Panc1 (cell line): ENCODE measurements around the gene SORCS1. TPM values are rescaled to one million over a fixed set of nuclear protein-coding genes. Genes with fewer than 3 reads are reported as not detected.

Experiments
- ATAC-seq: fragments of 200-7000 bp; cut with Tn5 transposase; 2 replicates; pipeline ENCODE4 v1.9.1; 2020; ENCODE audit warnings: mild to moderate bottlenecking, moderate library complexity
- BruUV-seq: library from RNA; stranded (reverse); fragments of 400-500 nt; replicated peaks from 2 replicates; lab custom pipeline; 2021; lab: Mats Ljungman, UMichigan
- CTCF ChIA-PET: fragments of 300-600 bp; sonication (Branson Sonifier 250); formaldehyde crosslinking; loops from one replicate; lab custom pipeline; 2022; ENCODE audit warnings: antibody characterized with exemption; lab: Charles Lee
- POLR2A ChIA-PET: fragments of 300-600 bp; sonication (Branson Sonifier 250); formaldehyde crosslinking; loops from one replicate; lab custom pipeline; 2022; ENCODE audit warnings: antibody characterized with exemption; lab: Charles Lee
- DNase-seq: peaks from one replicate; pipeline ENCODE4 v3.0.0-alpha.2; 2010; ENCODE audit warnings: low read depth, low spot score
- H3K27ac ChIP-seq: 2 replicates; pipeline ENCODE4 v1.5.1; 2011; ENCODE audit warnings: mild to moderate bottlenecking, low read length, inconsistent platforms
- H3K27me3 ChIP-seq: fragments of 200-500 bp; sonication (Bioruptor generic); 2 replicates; pipeline ENCODE4 v1.6.0; 2014; ENCODE audit warnings: low read length, inconsistent platforms; ENCODE audit not compliant: control insufficient read depth, insufficient read depth
- H3K36me3 ChIP-seq: fragments of 200-500 bp; sonication (Bioruptor generic); 2 replicates; pipeline ENCODE4 v1.5.1; 2014; ENCODE audit warnings: inconsistent platforms, mild to moderate bottlenecking, low read length, moderate library complexity; ENCODE audit not compliant: control insufficient read depth, insufficient read depth
- H3K4me1 ChIP-seq: 2 replicates; pipeline ENCODE4 v1.5.1; 2011; ENCODE audit warnings: inconsistent platforms, mild to moderate bottlenecking, low read length, moderate library complexity; ENCODE audit not compliant: control insufficient read depth, insufficient read depth
- H3K4me3 ChIP-seq, 2 experiments: 2 replicates each; pipeline ENCODE4 v1.5.1; 2011 to 2012; ENCODE audit warnings: low read depth in 2 of 2, low read length in 2 of 2, mild to moderate bottlenecking in 2 of 2, inconsistent platforms in 1 of 2, moderate library complexity in 1 of 2
- H3K9me3 ChIP-seq: fragments of 200-500 bp; sonication (Bioruptor generic); 2 replicates; pipeline ENCODE4 v1.5.1; 2014; ENCODE audit warnings: low read depth, mild to moderate bottlenecking, inconsistent platforms, low read length, moderate library complexity; ENCODE audit not compliant: control insufficient read depth, insufficient read depth
- POLR2AphosphoS5 ChIP-seq: IDR thresholded peaks from 2 replicates; pipeline ENCODE4 v1.6.1; 2012; ENCODE audit warnings: mild to moderate bottlenecking, low read depth, low read length, moderate library complexity
- SIN3A ChIP-seq: IDR thresholded peaks from 2 replicates; pipeline ENCODE4 v1.6.1; 2012; ENCODE audit warnings: low read depth, mild to moderate bottlenecking, low read length, moderate library complexity, borderline replicate concordance; ENCODE audit not compliant: insufficient read depth
- TCF7L2 ChIP-seq: IDR thresholded peaks from 2 replicates; pipeline ENCODE4 v1.6.1; 2011; ENCODE audit warnings: mild to moderate bottlenecking, low read depth, low read length, inconsistent platforms
- in situ Hi-C: cut with HindIII; loops from 2 replicates; pipeline ENCODE4 v1.10.0; 2016; ENCODE audit warnings: low sequenced_read_pairs, low pct_unique_long_range_greater_than_20kb
- intact Hi-C: fragments of 100-400 bp; cut with micrococcal nuclease; formaldehyde crosslinking; loops from one replicate; pipeline ENCODE4 v1.10.0; 2022; ENCODE audit not compliant: unreplicated experiment
- total RNA-seq: library from RNA; stranded (reverse); gene quantifications from one replicate; pipeline ENCODE4 v1.2.1, GENCODE V29; 2021; ENCODE audit not compliant: unreplicated experiment
- TF ChIP-seq, protein P1 (sequence below), 2 experiments: IDR thresholded peaks; 2 replicates each; pipeline ENCODE4 v1.6.1; 2011 to 2012; ENCODE audit warnings: low read depth in 2 of 2, control low read depth in 1 of 2, low read length in 1 of 2, mild to moderate bottlenecking in 1 of 2, moderate library complexity in 1 of 2; ENCODE audit not compliant: insufficient read depth in 1 of 2
- TF ChIP-seq, protein P2 (sequence below): fragments of 450-650 bp; IDR thresholded peaks from 2 replicates; pipeline ENCODE4 v1.5.1; 2017; ENCODE audit warnings: mild to moderate bottlenecking

The SORCS1 gene
- total RNA-seq, 1 experiment from 2014 or later = not detected

DNA sequence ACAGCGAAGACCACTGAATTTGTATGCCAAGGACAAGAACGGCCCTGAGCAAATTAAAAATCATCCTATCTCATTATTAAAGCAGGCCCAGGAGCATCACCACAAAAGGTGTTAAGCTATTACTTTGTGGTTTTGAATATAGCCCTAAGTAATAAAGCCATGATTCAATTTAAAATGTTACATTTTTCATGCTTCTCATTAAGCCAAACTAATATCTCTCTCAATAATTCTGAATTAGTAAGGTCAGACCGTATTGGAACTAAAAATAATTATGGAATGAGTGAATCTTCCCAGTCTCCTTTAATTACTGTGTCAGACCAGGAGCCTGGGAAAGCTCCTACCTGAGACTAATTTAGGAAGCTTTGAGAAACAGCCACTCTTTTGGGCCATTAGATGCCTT lies 162.4 kb downstream of the SORCS1 start:
- H3K9me3 ChIP-seq = no peaks in the 10 kb centered on the region
- ATAC-seq (no peak), DNase-seq (no peak)
- ChIA-PET CTCF (no interaction called here), POLR2A (no interaction called here)
- no TSS peak for BruUV-seq
- no peaks in the 10 kb centered on the region for H3K4me1 ChIP-seq
- in situ Hi-C loops = no loop called here
- H3K27ac ChIP-seq = no peak overlapping the region
- intact Hi-C loops = no loop called here
- no peaks in the 10 kb centered on the region for H3K36me3 ChIP-seq
- no peak overlapping the region for H3K4me3 ChIP-seq
- no peaks in the 10 kb centered on the region for H3K27me3 ChIP-seq
- TF ChIP-seq, protein P1, sequence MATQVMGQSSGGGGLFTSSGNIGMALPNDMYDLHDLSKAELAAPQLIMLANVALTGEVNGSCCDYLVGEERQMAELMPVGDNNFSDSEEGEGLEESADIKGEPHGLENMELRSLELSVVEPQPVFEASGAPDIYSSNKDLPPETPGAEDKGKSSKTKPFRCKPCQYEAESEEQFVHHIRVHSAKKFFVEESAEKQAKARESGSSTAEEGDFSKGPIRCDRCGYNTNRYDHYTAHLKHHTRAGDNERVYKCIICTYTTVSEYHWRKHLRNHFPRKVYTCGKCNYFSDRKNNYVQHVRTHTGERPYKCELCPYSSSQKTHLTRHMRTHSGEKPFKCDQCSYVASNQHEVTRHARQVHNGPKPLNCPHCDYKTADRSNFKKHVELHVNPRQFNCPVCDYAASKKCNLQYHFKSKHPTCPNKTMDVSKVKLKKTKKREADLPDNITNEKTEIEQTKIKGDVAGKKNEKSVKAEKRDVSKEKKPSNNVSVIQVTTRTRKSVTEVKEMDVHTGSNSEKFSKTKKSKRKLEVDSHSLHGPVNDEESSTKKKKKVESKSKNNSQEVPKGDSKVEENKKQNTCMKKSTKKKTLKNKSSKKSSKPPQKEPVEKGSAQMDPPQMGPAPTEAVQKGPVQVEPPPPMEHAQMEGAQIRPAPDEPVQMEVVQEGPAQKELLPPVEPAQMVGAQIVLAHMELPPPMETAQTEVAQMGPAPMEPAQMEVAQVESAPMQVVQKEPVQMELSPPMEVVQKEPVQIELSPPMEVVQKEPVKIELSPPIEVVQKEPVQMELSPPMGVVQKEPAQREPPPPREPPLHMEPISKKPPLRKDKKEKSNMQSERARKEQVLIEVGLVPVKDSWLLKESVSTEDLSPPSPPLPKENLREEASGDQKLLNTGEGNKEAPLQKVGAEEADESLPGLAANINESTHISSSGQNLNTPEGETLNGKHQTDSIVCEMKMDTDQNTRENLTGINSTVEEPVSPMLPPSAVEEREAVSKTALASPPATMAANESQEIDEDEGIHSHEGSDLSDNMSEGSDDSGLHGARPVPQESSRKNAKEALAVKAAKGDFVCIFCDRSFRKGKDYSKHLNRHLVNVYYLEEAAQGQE (IDR thresholded peaks at IDR 0.05; ENCODE audit: insufficient read depth in 1 of 2, low read depth in 2 of 2, low read length in 1 of 2) = no peak
- TF ChIP-seq SIN3A = no peak
- TF ChIP-seq, protein P2, sequence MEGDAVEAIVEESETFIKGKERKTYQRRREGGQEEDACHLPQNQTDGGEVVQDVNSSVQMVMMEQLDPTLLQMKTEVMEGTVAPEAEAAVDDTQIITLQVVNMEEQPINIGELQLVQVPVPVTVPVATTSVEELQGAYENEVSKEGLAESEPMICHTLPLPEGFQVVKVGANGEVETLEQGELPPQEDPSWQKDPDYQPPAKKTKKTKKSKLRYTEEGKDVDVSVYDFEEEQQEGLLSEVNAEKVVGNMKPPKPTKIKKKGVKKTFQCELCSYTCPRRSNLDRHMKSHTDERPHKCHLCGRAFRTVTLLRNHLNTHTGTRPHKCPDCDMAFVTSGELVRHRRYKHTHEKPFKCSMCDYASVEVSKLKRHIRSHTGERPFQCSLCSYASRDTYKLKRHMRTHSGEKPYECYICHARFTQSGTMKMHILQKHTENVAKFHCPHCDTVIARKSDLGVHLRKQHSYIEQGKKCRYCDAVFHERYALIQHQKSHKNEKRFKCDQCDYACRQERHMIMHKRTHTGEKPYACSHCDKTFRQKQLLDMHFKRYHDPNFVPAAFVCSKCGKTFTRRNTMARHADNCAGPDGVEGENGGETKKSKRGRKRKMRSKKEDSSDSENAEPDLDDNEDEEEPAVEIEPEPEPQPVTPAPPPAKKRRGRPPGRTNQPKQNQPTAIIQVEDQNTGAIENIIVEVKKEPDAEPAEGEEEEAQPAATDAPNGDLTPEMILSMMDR = no peak
- TF ChIP-seq POLR2AphosphoS5 = no peak
- TF ChIP-seq TCF7L2 = no peak

DNA sequence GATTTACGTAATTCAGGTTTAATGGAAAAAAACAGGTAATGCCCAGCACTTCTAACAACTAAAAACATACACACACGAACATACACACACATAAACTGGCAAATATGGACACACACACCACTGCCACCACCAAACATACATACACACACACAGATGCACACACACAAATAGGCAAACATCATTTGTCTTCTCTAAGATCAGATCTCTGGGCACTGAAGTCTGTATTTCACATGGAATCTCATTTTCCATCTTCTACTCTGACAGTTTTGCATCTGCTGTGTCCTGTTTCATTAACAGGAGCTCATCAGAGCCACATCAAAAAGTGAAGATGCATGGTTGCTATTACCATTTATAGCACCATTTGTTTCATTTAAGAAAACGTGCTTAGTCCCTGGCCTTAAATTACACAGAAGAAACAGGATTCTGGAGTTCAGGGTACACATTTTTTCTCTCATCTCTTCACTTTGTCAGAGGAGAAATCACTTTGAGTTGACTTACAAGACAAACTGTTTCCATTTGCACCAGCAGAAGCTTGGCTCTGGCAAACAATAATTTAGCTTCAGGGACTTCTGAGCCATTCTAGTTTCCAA lies 165.3 kb downstream of the SORCS1 start:
- in situ Hi-C loops = no loop called here
- H3K9me3 ChIP-seq = no peaks in the 10 kb centered on the region
- no peak overlapping the region for H3K4me3 ChIP-seq
- BruUV-seq = no TSS peak
- ATAC-seq = no peak
- ChIA-PET POLR2A (no interaction called here), CTCF (no interaction called here)
- TF ChIP-seq, protein P1 (IDR thresholded peaks at IDR 0.05; ENCODE audit: insufficient read depth in 1 of 2, low read depth in 2 of 2, low read length in 1 of 2) = no peak
- TF ChIP-seq, protein P2 = no peak
- TF ChIP-seq POLR2AphosphoS5 (no peak), SIN3A (no peak), TCF7L2 (no peak)
- no peak for DNase-seq
- H3K27me3 ChIP-seq = no peaks in the 10 kb centered on the region
- no peaks in the 10 kb centered on the region for H3K4me1 ChIP-seq
- intact Hi-C loops = no loop called here
- no peaks in the 10 kb centered on the region for H3K36me3 ChIP-seq
- H3K27ac ChIP-seq = no peak overlapping the region
